ENCODE results near the gene SLC6A2. TPM values are rescaled to one million over a fixed set of nuclear protein-coding genes. Genes with fewer than 3 reads are reported as not detected.

SLC6A2 gene
- total and polyA plus RNA-seq, 2 of the 13 experiments (the other 11 are each of a cell fraction or from before 2014, with no cell fraction given): 0.62 to 0.66 TPM

- Histone ChIP-seq H3K27me3 (ENCODE audit: control insufficient read depth in 1 of 2, insufficient read depth in 2 of 2, low read length in 2 of 2) (no peaks in the 10 kb centered on the region), H2AFZ (ENCODE audit: low read length) (no peak overlapping the region), H3K9ac (ENCODE audit: insufficient read depth, low read depth, low read length) (no peak overlapping the region), H3K27ac (ENCODE audit: extremely low read length, insufficient read depth, low read length) (no peak overlapping the region), H3K4me2 (ENCODE audit: low read depth, low read length) (no peak overlapping the region), H3K4me1 (ENCODE audit: insufficient read depth, low read length) (no peaks in the 10 kb centered on the region), H3K79me2 (ENCODE audit: insufficient read depth, low read length) (no peaks in the 10 kb centered on the region), H3K9me3 (ENCODE audit: low read length) (no peaks in the 10 kb centered on the region), H3K36me3 (replicated peaks in 1 of 2; ENCODE audit: control insufficient read depth in 1 of 2, insufficient read depth in 2 of 2, low read length in 2 of 2) (no peaks in the 10 kb centered on the region), H3K4me3 (replicated peaks in 1 of 3; ENCODE audit: insufficient read depth in 1 of 3, low read depth in 2 of 3, low read length in 3 of 3) (no peak overlapping the region), H4K20me1 (ENCODE audit: insufficient read depth, low read length) (no peaks in the 10 kb centered on the region)
- ChIA-PET CTCF (ENCODE audit: low intra/inter-chr PET ratio, low total read pairs) (no interaction called here), POLR2A (no interaction called here)
- ATAC-seq: no peak
- 33% methylated on average over 1 of the region's 1 CpG for WGBS (ENCODE audit: low lambda C conversion rate)
- in situ Hi-C loops (cut with HindIII; ENCODE audit: extremely low pct_ligation_motif_present, low pct_unique_long_range_greater_than_20kb): no loop called here
- TF ChIP-seq ZNF615 (CRISPR knock-in tag; IDR thresholded peaks at IDR 0.05; ENCODE audit: borderline replicate concordance): no peak
- no peak for TF ChIP-seq ZNF510 (CRISPR knock-in tag; IDR thresholded peaks at IDR 0.05; ENCODE audit: low read depth)
- TF ChIP-seq ZNF383 (CRISPR knock-in tag; IDR thresholded peaks at IDR 0.05; ENCODE audit: borderline replicate concordance): no peak
- no peak for TF ChIP-seq HNF1A (IDR thresholded peaks at IDR 0.05; ENCODE audit: low read depth)
- TF ChIP-seq HNF1A (CRISPR knock-in tag; IDR thresholded peaks at IDR 0.05; ENCODE audit: borderline replicate concordance): no peak
- no peak for TF ChIP-seq ZNF3 (CRISPR knock-in tag; IDR thresholded peaks at IDR 0.05)
- TF ChIP-seq ZNF138 (CRISPR knock-in tag; IDR thresholded peaks at IDR 0.05; ENCODE audit: low read depth): no peak
- TF ChIP-seq RCOR2 (CRISPR knock-in tag; IDR thresholded peaks at IDR 0.05): no peak
- TF ChIP-seq PHB2 (IDR thresholded peaks at IDR 0.05; ENCODE audit: partially characterized antibody): no peak
- BruUV-seq (replicated peaks): no TSS peak
- no peak for FAIRE-seq
- DNase-seq (ENCODE audit: low spot score): no peak
- intact Hi-C loops (cut with micrococcal nuclease; ENCODE audit: unreplicated experiment): no loop called here
Measured at GRCh38 chr16:55706739-55707384, 51.1 kb downstream of the SLC6A2 start.
